GM21786 (cell line): ENCODE data around the gene PRH1.

ENCODE experiments used
- ATAC-seq: cut with Tn5 transposase; IDR thresholded peaks from one replicate; pipeline ENCODE4 v1.9.1; 2021; ENCODE audit not compliant: unreplicated experiment

PRH1 gene

GRCh38 chr12:10884086-10884725, at the start of gene PRH1:
Gene PRH1 (minus strand): TSS chr12:10884255. CDS start chr12:10884217, 38 bp downstream.
- ATAC-seq: no peak

GRCh38 chr12:10928746-10929286, 44.8 kb upstream of the PRH1 start, which contains the start of gene PRH2:
Gene PRH2 (plus strand): TSS chr12:10929236. CDS start chr12:10929274, 38 bp downstream.
- no peak for ATAC-seq

GRCh38 chr12:10926269-10926668, 42.2 kb upstream of the PRH1 start:
- ATAC-seq: no peak

- no peak for ATAC-seq
These were observed 35.8 kb upstream of the PRH1 start for GRCh38 chr12:10919809-10920208.

GRCh38 chr12:10910380-10910779, 26.3 kb upstream of the PRH1 start:
- no peak for ATAC-seq

GRCh38 chr12:10909462-10909861, 25.4 kb upstream of the PRH1 start, which contains the start of gene TAS2R13:
Gene TAS2R13 (minus strand): TSS chr12:10909562. CDS start chr12:10909298, 264 bp downstream.
- no peak for ATAC-seq

GRCh38 chr12:10904686-10905085, 20.6 kb upstream of the PRH1 start:
- no peak for ATAC-seq

- no peak for ATAC-seq
These were observed 17.4 kb upstream of the PRH1 start for GRCh38 chr12:10901427-10901826.

GRCh38 chr12:10900972-10901371, 16.9 kb upstream of the PRH1 start:
- ATAC-seq: no peak

- no peak for ATAC-seq
These were observed 16.5 kb upstream of the PRH1 start for GRCh38 chr12:10900530-10900929.

- no peak for ATAC-seq
These were observed 12.8 kb upstream of the PRH1 start for GRCh38 chr12:10896854-10897253.

- no peak for ATAC-seq
These were observed 7.9 kb upstream of the PRH1 start for GRCh38 chr12:10891937-10892336.

- ATAC-seq: no peak
These were observed 5.2 kb upstream of the PRH1 start for GRCh38 chr12:10889226-10889625.

- ATAC-seq: no peak
These were observed 10.7 kb downstream of the PRH1 start for GRCh38 chr12:10873378-10873777.

- no peak for ATAC-seq
These were observed 16.7 kb downstream of the PRH1 start for GRCh38 chr12:10867381-10867780.

GRCh38 chr12:10863512-10864218, 20.4 kb downstream of the PRH1 start:
- no peak for ATAC-seq

- ATAC-seq: no peak
These were observed 22.7 kb downstream of the PRH1 start for GRCh38 chr12:10861366-10861765.

GRCh38 chr12:10855807-10856206, 28.2 kb downstream of the PRH1 start:
- ATAC-seq: no peak

GRCh38 chr12:10853776-10854175, 30.3 kb downstream of the PRH1 start:
- no peak for ATAC-seq

GRCh38 chr12:10851243-10851858, 32.7 kb downstream of the PRH1 start:
- no peak for ATAC-seq

GRCh38 chr12:10849425-10849878, 34.6 kb downstream of the PRH1 start, which contains the start of gene PRR4:
Gene PRR4 (minus strand): TSS chr12:10849475. CDS start chr12:10849437, 38 bp downstream.
- ATAC-seq: no peak
